SK-N-SH (cell line): Measurements from ENCODE around the gene RPP14. TPM values are rescaled to one million over a fixed set of nuclear protein-coding genes. Genes with fewer than 3 reads are reported as not detected.

Experiments
- CTCF ChIA-PET: fragments of 300-600, 350-600 bp; formaldehyde crosslinking; extraction: SDS; loops from one replicate; lab custom pipeline; 2021; lab: Yijun Ruan, JAX
- POLR2A ChIA-PET: fragments of 350-600 bp; sonication (Branson Sonifier 250); formaldehyde crosslinking; extraction: SDS; loops from one replicate; lab custom pipeline; 2020; ENCODE audit warnings: antibody characterized with exemption, inconsistent platforms; lab: Yijun Ruan, JAX
- DNase-seq: peaks from one replicate; pipeline ENCODE4 v3.0.0; 2012
- H2AFZ ChIP-seq: fragments of 200-600 bp; sonication (generic); 2 replicates; pipeline ENCODE4 v1.8.1; 2016; ENCODE audit warnings: antibody characterized with exemption, mild to moderate bottlenecking, low read depth
- H3F3A ChIP-seq: fragments of 200-600 bp; sonication (generic); replicated peaks from 2 replicates; pipeline ENCODE3; 2016; ENCODE audit warnings: antibody characterized with exemption, mild to moderate bottlenecking; ENCODE audit not compliant: insufficient read depth
- H3K27ac ChIP-seq, 2 experiments: fragments of 200-500 bp in 1 of 2; fragments of 200-600 bp in 1 of 2; sonication (Bioruptor generic) in 1 of 2; sonication (generic), shearing (Covaris generic) in 1 of 2; 2 replicates each; pipeline versions ENCODE4 v1.5.1 to v1.6.1; 2014 to 2016; ENCODE audit warnings: low read depth in 2 of 2, inconsistent platforms in 1 of 2, low read length in 1 of 2, mild to moderate bottlenecking in 1 of 2, mixed read lengths in 1 of 2
- H3K27me3 ChIP-seq: fragments of 200-600 bp; sonication (generic), shearing (Covaris generic); 2 replicates; pipeline ENCODE4 v1.6.1; 2016; ENCODE audit warnings: mixed run types; ENCODE audit not compliant: insufficient read depth
- H3K36me3 ChIP-seq, 2 experiments: fragments of 200-500 bp in 1 of 2; fragments of 200-600 bp in 1 of 2; sonication (Bioruptor generic) in 1 of 2; sonication (generic) in 1 of 2; replicated peaks in 1 of 2; 2 replicates each; pipeline versions ENCODE3 to v1.5.1; 2014 to 2016; ENCODE audit warnings: low read length in 1 of 2, mild to moderate bottlenecking in 1 of 2; ENCODE audit not compliant: insufficient read depth in 2 of 2, control insufficient read depth in 1 of 2
- H3K4me1 ChIP-seq, 2 experiments: fragments of 200-500 bp in 1 of 2; fragments of 200-600 bp in 1 of 2; sonication (Bioruptor generic) in 1 of 2; sonication (generic), shearing (Covaris generic) in 1 of 2; 2 replicates each; pipeline versions ENCODE4 v1.5.1 to v1.6.1; 2014 to 2016; ENCODE audit warnings: low read depth in 1 of 2, low read length in 1 of 2, mixed run types in 1 of 2; ENCODE audit not compliant: insufficient read depth in 2 of 2, control insufficient read depth in 1 of 2
- H3K4me2 ChIP-seq: fragments of 200-600 bp; sonication (generic), shearing (Covaris generic); 2 replicates; pipeline ENCODE4 v1.6.1; 2017; ENCODE audit warnings: mixed run types
- H3K4me3 ChIP-seq, 2 experiments: fragments of 200-500 bp in 1 of 2; fragments of 200-600 bp in 1 of 2; sonication (Bioruptor generic) in 1 of 2; sonication (generic), shearing (Covaris generic) in 1 of 2; 2 replicates each; pipeline versions ENCODE4 v1.5.1 to v1.8.1; 2014 to 2016; ENCODE audit warnings: low read depth in 2 of 2, inconsistent platforms in 1 of 2, low read length in 1 of 2, mild to moderate bottlenecking in 1 of 2, mixed read lengths in 1 of 2, moderate library complexity in 1 of 2
- H3K79me2 ChIP-seq: fragments of 200-600 bp; sonication (generic); 2 replicates; pipeline ENCODE4 v1.8.1; 2017; ENCODE audit warnings: mild to moderate bottlenecking; ENCODE audit not compliant: insufficient read depth
- H3K9ac ChIP-seq: fragments of 200-600 bp; sonication (generic); 2 replicates; pipeline ENCODE4 v1.6.1; 2017; ENCODE audit warnings: mixed run types
- H3K9me2 ChIP-seq: fragments of 200-600 bp; sonication (generic); 2 replicates; pipeline ENCODE4 v1.6.1; 2017; ENCODE audit warnings: mixed run types
- H3K9me3 ChIP-seq: fragments of 200-600 bp; sonication (generic); 2 replicates; pipeline ENCODE4 v1.6.1; 2017; ENCODE audit warnings: mixed run types, mild to moderate bottlenecking, moderate library complexity
- H4K20me1 ChIP-seq: fragments of 200-600 bp; sonication (generic); 2 replicates; pipeline ENCODE4 v1.6.1; 2017; ENCODE audit warnings: mild to moderate bottlenecking, mixed run types; ENCODE audit not compliant: insufficient read depth
- ELF1 ChIP-seq: IDR thresholded peaks from 2 replicates; pipeline ENCODE4 v1.4.0; 2012
- FOXM1 ChIP-seq: IDR thresholded peaks from 2 replicates; pipeline ENCODE4 v1.4.0; 2012; ENCODE audit warnings: low read depth, mild to moderate bottlenecking
- GATA2 ChIP-seq: sonication (generic); formaldehyde crosslinking; IDR thresholded peaks from 2 replicates; pipeline ENCODE4 v1.5.0; 2020; ENCODE audit warnings: mild to moderate bottlenecking, missing genetic modification reagents
- JUND ChIP-seq: IDR thresholded peaks from 2 replicates; pipeline ENCODE4 v1.4.0; 2012
- MEF2A ChIP-seq: IDR thresholded peaks from 2 replicates; pipeline ENCODE4 v1.4.0; 2012; ENCODE audit warnings: low read depth, borderline replicate concordance
- NFIC ChIP-seq: IDR thresholded peaks from 2 replicates; pipeline ENCODE4 v1.4.0; 2012; ENCODE audit warnings: borderline replicate concordance
- NRF1 ChIP-seq: IDR thresholded peaks from 2 replicates; pipeline ENCODE4 v1.6.1; 2012; ENCODE audit warnings: low read depth, mild to moderate bottlenecking, low read length
- RAD21 ChIP-seq: IDR thresholded peaks from 2 replicates; pipeline ENCODE4 v1.6.1; 2012; ENCODE audit warnings: mild to moderate bottlenecking, low read length
- RCOR1 ChIP-seq: fragments of 150-350 bp; IDR thresholded peaks from 2 replicates; pipeline ENCODE4 v1.6.1; 2017; ENCODE audit warnings: antibody characterized with exemption, low read length
- SMC3 ChIP-seq: IDR thresholded peaks from 2 replicates; pipeline ENCODE4 v1.6.1; 2012; ENCODE audit warnings: low read depth, low read length, improper control_type of control experiment
- WGBS: methylation state at CpG from one replicate; pipeline ENCODE4 v1.1.6; 2017; ENCODE audit warnings: low lambda C conversion rate; 5-methylcytosine and 5-hydroxymethylcytosine counted together
- polyA plus RNA-seq, 3 experiments: library from polyadenylated mRNA; depleted of rRNA; stranded (reverse); fragments of >200 nt; gene quantifications; 2 replicates each; pipeline ENCODE4 v1.2.3, GENCODE V29; 2012
- TF ChIP-seq, protein P1 (sequence below): fragments of 200-600 bp; sonication (generic); IDR thresholded peaks from 2 replicates; pipeline ENCODE4 v1.6.1; 2017; ENCODE audit warnings: antibody characterized with exemption, mild to moderate bottlenecking, moderate library complexity
- TF ChIP-seq, protein P2 (sequence below): fragments of 150-350 bp; IDR thresholded peaks from 2 replicates; pipeline ENCODE4 v1.6.1; 2017; ENCODE audit warnings: antibody characterized with exemption, low read length, low read depth, borderline replicate concordance
- TF ChIP-seq, protein P3 (sequence below): fragments of 150-350 bp; IDR thresholded peaks from 2 replicates; pipeline ENCODE4 v1.6.1; 2016; ENCODE audit warnings: mild to moderate bottlenecking, low read depth, low read length
- TF ChIP-seq, protein P4 (sequence below): IDR thresholded peaks from 2 replicates; pipeline ENCODE4 v1.4.0; 2012; ENCODE audit warnings: low read depth, borderline replicate concordance
- TF ChIP-seq, protein P5 (sequence below): IDR thresholded peaks from 2 replicates; pipeline ENCODE4; 2012

RPP14 gene
- polyA plus RNA-seq, 1 of the 3 experiments (the other 2 are of a cell fraction): 8.3 TPM

DNA sequence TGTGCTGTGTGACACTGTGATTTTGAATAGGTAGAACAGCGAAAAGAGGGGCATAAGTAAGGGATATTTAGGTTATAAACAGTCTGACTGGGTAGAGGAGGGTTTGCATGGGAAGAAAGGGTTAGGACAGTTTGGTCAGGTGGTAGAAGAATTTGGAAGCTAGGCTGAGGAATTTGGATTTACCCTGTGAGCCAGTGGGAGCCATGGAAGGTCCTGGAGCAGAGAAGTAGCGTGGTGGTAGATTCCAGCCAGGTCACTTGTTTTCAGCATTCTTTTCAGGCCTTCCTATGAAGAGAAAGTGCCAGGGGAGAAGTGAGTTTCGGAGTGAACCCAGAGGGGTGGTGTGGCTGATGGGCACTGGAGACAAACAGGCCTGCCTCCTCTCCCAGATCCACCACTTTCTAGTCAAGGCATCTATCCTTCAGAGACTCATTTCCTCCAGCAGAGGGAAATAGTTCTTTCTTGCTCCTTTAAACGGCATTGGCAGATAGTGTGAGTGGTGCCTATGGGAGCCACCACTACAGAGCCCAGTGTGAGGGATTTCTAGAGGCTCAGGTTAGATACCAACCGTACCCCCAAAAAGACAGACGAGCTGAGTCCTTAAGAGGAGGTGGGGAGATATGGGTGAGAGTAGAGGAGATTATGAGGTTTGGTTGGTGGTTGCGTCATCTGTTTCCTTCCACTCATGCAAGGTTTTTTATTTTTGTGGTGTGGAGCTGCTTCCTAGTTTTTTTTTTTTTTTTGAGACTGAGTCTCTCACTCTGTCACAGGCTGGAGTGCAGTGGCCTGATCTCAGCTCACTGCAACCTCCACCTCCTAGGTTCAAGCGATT, 47.9 kb downstream of the RPP14 start:
- 94% methylated on average over 8 of the region's 8 CpGs for WGBS
- Histone ChIP-seq H3K4me3 (no peak overlapping the region), H4K20me1 (no peaks in the 10 kb centered on the region), H3K36me3 (no peaks in the 10 kb centered on the region), H3K27me3 (no peaks in the 10 kb centered on the region), H2AFZ (no peak overlapping the region), H3K27ac (no peak overlapping the region), H3K4me2 (no peak overlapping the region), H3F3A (no peaks in the 10 kb centered on the region), H3K79me2 (peaks cover 6% of the 10 kb centered on the region; the same call in 1 of the 2 replicates), H3K9me2 (no peaks in the 10 kb centered on the region), H3K4me1 (peaks cover 0 to 7% of the 10 kb centered on the region in 2 experiments; a peak in 1 of 4 replicates), H3K9me3 (no peaks in the 10 kb centered on the region), H3K9ac (no peak overlapping the region)
- ChIA-PET CTCF (interaction anchor here (0.8 kb wide), 1 partner anchor 46 kb away, joined by 3 read pairs; no protein-coding TSS in a partner anchor), POLR2A (no interaction called here)
- no peak for TF ChIP-seq NFIC
- TF ChIP-seq, protein P1, sequence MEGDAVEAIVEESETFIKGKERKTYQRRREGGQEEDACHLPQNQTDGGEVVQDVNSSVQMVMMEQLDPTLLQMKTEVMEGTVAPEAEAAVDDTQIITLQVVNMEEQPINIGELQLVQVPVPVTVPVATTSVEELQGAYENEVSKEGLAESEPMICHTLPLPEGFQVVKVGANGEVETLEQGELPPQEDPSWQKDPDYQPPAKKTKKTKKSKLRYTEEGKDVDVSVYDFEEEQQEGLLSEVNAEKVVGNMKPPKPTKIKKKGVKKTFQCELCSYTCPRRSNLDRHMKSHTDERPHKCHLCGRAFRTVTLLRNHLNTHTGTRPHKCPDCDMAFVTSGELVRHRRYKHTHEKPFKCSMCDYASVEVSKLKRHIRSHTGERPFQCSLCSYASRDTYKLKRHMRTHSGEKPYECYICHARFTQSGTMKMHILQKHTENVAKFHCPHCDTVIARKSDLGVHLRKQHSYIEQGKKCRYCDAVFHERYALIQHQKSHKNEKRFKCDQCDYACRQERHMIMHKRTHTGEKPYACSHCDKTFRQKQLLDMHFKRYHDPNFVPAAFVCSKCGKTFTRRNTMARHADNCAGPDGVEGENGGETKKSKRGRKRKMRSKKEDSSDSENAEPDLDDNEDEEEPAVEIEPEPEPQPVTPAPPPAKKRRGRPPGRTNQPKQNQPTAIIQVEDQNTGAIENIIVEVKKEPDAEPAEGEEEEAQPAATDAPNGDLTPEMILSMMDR: no peak
- DNase-seq: no peak

DNA sequence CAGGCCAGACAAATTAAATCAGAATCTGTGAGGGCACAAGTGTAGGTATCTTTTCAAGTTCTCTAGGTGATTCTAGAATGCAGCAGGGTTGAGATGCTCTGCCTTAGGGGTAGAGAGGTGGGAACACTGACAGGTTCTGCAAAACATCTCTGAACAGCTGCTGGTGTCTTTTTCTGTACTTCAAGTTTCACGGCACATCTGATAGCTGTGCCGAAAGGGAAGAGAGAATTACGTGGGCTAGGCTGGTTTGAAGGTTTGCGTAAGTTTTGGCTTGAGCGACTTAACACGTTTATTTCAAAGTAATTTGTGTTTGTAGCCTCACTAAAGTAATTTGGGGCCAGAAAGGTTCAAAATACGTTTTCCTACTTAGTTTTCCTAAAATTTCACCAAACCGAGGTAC, 49.1 kb downstream of the RPP14 start:
- no peaks in the 10 kb centered on the region for H3F3A ChIP-seq
- no peak overlapping the region for H3K9ac ChIP-seq
- 91% methylated on average over 8 of the region's 8 CpGs for WGBS
- no peaks in the 10 kb centered on the region for H3K9me3 ChIP-seq
- no peaks in the 10 kb centered on the region for H3K9me2 ChIP-seq
- POLR2A ChIA-PET: no interaction called here
- no peaks in the 10 kb centered on the region for H3K79me2 ChIP-seq
- H3K27ac ChIP-seq: no peak overlapping the region
- peaks cover 0 to 7% of the 10 kb centered on the region in 2 experiments; a peak in 1 of 4 replicates for H3K4me1 ChIP-seq
- H3K27me3 ChIP-seq: no peaks in the 10 kb centered on the region
- H4K20me1 ChIP-seq: no peaks in the 10 kb centered on the region
- DNase-seq: no peak
- TF ChIP-seq, protein P2, sequence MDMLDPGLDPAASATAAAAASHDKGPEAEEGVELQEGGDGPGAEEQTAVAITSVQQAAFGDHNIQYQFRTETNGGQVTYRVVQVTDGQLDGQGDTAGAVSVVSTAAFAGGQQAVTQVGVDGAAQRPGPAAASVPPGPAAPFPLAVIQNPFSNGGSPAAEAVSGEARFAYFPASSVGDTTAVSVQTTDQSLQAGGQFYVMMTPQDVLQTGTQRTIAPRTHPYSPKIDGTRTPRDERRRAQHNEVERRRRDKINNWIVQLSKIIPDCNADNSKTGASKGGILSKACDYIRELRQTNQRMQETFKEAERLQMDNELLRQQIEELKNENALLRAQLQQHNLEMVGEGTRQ: no peak
- no peak for TF ChIP-seq MEF2A
- no peak for TF ChIP-seq NFIC
- no peak for TF ChIP-seq JUND
- no peak for TF ChIP-seq ELF1
- TF ChIP-seq NRF1: no peak
- no peak for TF ChIP-seq GATA2
- no peak for TF ChIP-seq RAD21
- TF ChIP-seq SMC3: no peak
- no peak for TF ChIP-seq RCOR1
- TF ChIP-seq, protein P3, sequence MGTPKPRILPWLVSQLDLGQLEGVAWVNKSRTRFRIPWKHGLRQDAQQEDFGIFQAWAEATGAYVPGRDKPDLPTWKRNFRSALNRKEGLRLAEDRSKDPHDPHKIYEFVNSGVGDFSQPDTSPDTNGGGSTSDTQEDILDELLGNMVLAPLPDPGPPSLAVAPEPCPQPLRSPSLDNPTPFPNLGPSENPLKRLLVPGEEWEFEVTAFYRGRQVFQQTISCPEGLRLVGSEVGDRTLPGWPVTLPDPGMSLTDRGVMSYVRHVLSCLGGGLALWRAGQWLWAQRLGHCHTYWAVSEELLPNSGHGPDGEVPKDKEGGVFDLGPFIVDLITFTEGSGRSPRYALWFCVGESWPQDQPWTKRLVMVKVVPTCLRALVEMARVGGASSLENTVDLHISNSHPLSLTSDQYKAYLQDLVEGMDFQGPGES: no peak
- TF ChIP-seq, protein P4, sequence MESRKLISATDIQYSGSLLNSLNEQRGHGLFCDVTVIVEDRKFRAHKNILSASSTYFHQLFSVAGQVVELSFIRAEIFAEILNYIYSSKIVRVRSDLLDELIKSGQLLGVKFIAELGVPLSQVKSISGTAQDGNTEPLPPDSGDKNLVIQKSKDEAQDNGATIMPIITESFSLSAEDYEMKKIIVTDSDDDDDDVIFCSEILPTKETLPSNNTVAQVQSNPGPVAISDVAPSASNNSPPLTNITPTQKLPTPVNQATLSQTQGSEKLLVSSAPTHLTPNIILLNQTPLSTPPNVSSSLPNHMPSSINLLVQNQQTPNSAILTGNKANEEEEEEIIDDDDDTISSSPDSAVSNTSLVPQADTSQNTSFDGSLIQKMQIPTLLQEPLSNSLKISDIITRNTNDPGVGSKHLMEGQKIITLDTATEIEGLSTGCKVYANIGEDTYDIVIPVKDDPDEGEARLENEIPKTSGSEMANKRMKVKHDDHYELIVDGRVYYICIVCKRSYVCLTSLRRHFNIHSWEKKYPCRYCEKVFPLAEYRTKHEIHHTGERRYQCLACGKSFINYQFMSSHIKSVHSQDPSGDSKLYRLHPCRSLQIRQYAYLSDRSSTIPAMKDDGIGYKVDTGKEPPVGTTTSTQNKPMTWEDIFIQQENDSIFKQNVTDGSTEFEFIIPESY: no peak
- TF ChIP-seq, protein P1: no peak
- no peak for TF ChIP-seq FOXM1
- TF ChIP-seq, protein P5, sequence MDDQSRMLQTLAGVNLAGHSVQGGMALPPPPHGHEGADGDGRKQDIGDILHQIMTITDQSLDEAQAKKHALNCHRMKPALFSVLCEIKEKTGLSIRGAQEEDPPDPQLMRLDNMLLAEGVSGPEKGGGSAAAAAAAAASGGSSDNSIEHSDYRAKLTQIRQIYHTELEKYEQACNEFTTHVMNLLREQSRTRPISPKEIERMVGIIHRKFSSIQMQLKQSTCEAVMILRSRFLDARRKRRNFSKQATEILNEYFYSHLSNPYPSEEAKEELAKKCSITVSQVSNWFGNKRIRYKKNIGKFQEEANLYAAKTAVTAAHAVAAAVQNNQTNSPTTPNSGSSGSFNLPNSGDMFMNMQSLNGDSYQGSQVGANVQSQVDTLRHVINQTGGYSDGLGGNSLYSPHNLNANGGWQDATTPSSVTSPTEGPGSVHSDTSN: no peak
- CTCF ChIA-PET: no interaction called here
- no peak overlapping the region for H2AFZ ChIP-seq
- H3K36me3 ChIP-seq: no peaks in the 10 kb centered on the region
- H3K4me2 ChIP-seq: no peak overlapping the region
- H3K4me3 ChIP-seq: no peak overlapping the region
